K562 (cell line): ENCODE results near the gene POLG. TPM values are rescaled to one million over a fixed set of nuclear protein-coding genes. Genes with fewer than 3 reads are reported as not detected.

Experiments used
- ATAC-seq: fragments of 200-7000 bp; cut with Tn5 transposase; 3 replicates; pipeline ENCODE4 v1.9.1; 2020; ENCODE audit warnings: moderate library complexity
- BruUV-seq: library from RNA; stranded (reverse); fragments of 400-500 nt; replicated peaks from 2 replicates; lab custom pipeline; 2021; lab: Mats Ljungman, UMichigan
- CTCF ChIA-PET: fragments of 300-600 bp; formaldehyde crosslinking; extraction: SDS; loops from one replicate; lab custom pipeline; 2021; ENCODE audit warnings: low intra/inter-chr PET ratio; lab: Yijun Ruan, JAX
- POLR2A ChIA-PET: fragments of 300-600, 350-650 bp; sonication (Branson Sonifier 250); formaldehyde crosslinking; extraction: SDS; loops from one replicate; lab custom pipeline; 2021; ENCODE audit warnings: antibody characterized with exemption, inconsistent platforms; lab: Yijun Ruan, JAX
- DNase-seq, 4 experiments: peaks; one replicate each; pipeline versions ENCODE4 v3.0.0 to v3.0.0-alpha.2; 2011 to 2018; ENCODE audit warnings: low spot score in 3 of 4, mixed read lengths in 3 of 4; ENCODE audit errors: extremely low read depth in 1 of 4
- FAIRE-seq: peaks from 2 replicates; lab custom pipeline; 2011; peaks lifted over from hg19 to GRCh38; lab: Jason Lieb, UNC
- H2AFZ ChIP-seq: 2 replicates; pipeline ENCODE4 v1.6.0; 2011; ENCODE audit warnings: low read depth, low read length, control low read depth, inconsistent platforms
- H3K27ac ChIP-seq: fragments of 200-600 bp; 3 replicates; pipeline ENCODE4 v1.8.0; 2011; ENCODE audit warnings: low read depth, mild to moderate bottlenecking, control low read depth, inconsistent platforms, low read length, moderate library complexity, mixed read lengths; ENCODE audit errors: extremely low read depth
- H3K27me3 ChIP-seq, 2 experiments: fragments of 300-600 bp in 1 of 2; 2 replicates in 1 of 2; 3 replicates in 1 of 2; pipeline versions ENCODE4 v1.6.0 to v1.8.0; 2011; ENCODE audit warnings: inconsistent platforms in 2 of 2, low read length in 2 of 2, mild to moderate bottlenecking in 1 of 2, mixed read lengths in 1 of 2, moderate library complexity in 1 of 2; ENCODE audit not compliant: control insufficient read depth in 2 of 2, insufficient read depth in 2 of 2
- H3K36me3 ChIP-seq: fragments of 300-600 bp; 3 replicates; pipeline ENCODE4 v1.8.0; 2011; ENCODE audit warnings: mild to moderate bottlenecking, low read length, inconsistent platforms; ENCODE audit not compliant: control insufficient read depth, insufficient read depth
- H3K4me1 ChIP-seq, 2 experiments: fragments of 200-600 bp in 1 of 2; replicated peaks in 1 of 2; 2 replicates in 1 of 2; 3 replicates in 1 of 2; pipeline versions ENCODE4 v1.5.1 to v1.8.0; 2011; ENCODE audit warnings: inconsistent platforms in 2 of 2, low read length in 2 of 2, mild to moderate bottlenecking in 1 of 2, mixed read lengths in 1 of 2, moderate library complexity in 1 of 2; ENCODE audit not compliant: control insufficient read depth in 2 of 2, insufficient read depth in 2 of 2
- H3K4me2 ChIP-seq: 2 replicates; pipeline ENCODE4 v1.6.1; 2011; ENCODE audit warnings: low read length, control low read depth, inconsistent platforms, mixed read lengths; ENCODE audit not compliant: insufficient read depth
- H3K4me3 ChIP-seq: fragments of 200-600 bp; sonication (generic), shearing (Covaris generic); 2 replicates; pipeline ENCODE4 v1.5.1; 2016; ENCODE audit warnings: control low read depth, inconsistent platforms
- H3K79me2 ChIP-seq: fragments of 200-600 bp; 3 replicates; pipeline ENCODE4 v1.8.0; 2011; ENCODE audit warnings: low read length, inconsistent platforms; ENCODE audit not compliant: control insufficient read depth, insufficient read depth
- H3K9ac ChIP-seq, 2 experiments: 2 replicates each; pipeline versions ENCODE4 v1.6.0 to v1.6.1; 2011; ENCODE audit warnings: low read depth in 2 of 2, low read length in 2 of 2, control low read depth in 1 of 2, inconsistent platforms in 1 of 2, mild to moderate bottlenecking in 1 of 2, mixed read lengths in 1 of 2; ENCODE audit not compliant: insufficient read depth in 1 of 2
- H3K9me1 ChIP-seq: one replicate; pipeline ENCODE4 v1.6.0; 2011; ENCODE audit warnings: inconsistent platforms, mild to moderate bottlenecking, low read length, moderate library complexity; ENCODE audit not compliant: control insufficient read depth, insufficient read depth
- H3K9me3 ChIP-seq: replicated peaks from 2 replicates; pipeline ENCODE4 v1.5.1; 2011; ENCODE audit warnings: low read depth, low read length, inconsistent platforms; ENCODE audit not compliant: control insufficient read depth, insufficient read depth
- H4K20me1 ChIP-seq: replicated peaks from 2 replicates; pipeline ENCODE4 v1.6.1; 2011; ENCODE audit warnings: low read length, inconsistent platforms, mixed read lengths; ENCODE audit not compliant: control insufficient read depth, insufficient read depth
- AFF4 ChIP-seq: sonication (generic); formaldehyde crosslinking; IDR thresholded peaks from 2 replicates; pipeline ENCODE4 v1.8.0; 2023; ENCODE audit warnings: mild to moderate bottlenecking, missing genetic modification reagents
- BDP1 ChIP-seq: IDR thresholded peaks from 3 replicates; pipeline ENCODE4 v1.6.1; 2011; ENCODE audit not compliant: insufficient read length, insufficient read depth
- E2F5 ChIP-seq: sonication (generic); formaldehyde crosslinking; IDR thresholded peaks from 2 replicates; pipeline ENCODE4 v1.8.0; 2022; ENCODE audit warnings: mild to moderate bottlenecking, missing genetic modification reagents
- ELF4 ChIP-seq: fragments of 450-650 bp; formaldehyde crosslinking; IDR thresholded peaks from 2 replicates; pipeline ENCODE4 v1.4.0; 2022; ENCODE audit warnings: missing genetic modification characterization
- GABPB2 ChIP-seq: fragments of 250-450 bp; sonication (Bioruptor Pico); conservative IDR thresholded peaks from 2 replicates; pipeline ENCODE4 v1.5.1; 2021; ENCODE audit warnings: mild to moderate bottlenecking
- HEY1 ChIP-seq: fragments of 250-450 bp; sonication (Bioruptor Pico); IDR thresholded peaks from 2 replicates; pipeline ENCODE4 v1.5.0; 2020; ENCODE audit warnings: mild to moderate bottlenecking, moderate library complexity, borderline replicate concordance
- KLF13 ChIP-seq: fragments of 450-650 bp; IDR thresholded peaks from 2 replicates; pipeline ENCODE4 v1.6.1; 2016; ENCODE audit warnings: missing genetic modification characterization, low read depth, mild to moderate bottlenecking, missing compliant biosample characterization, moderate library complexity, borderline replicate concordance
- MYNN ChIP-seq, 2 experiments: sonication (generic); formaldehyde crosslinking in 1 of 2; IDR thresholded peaks; 2 replicates each; pipeline versions ENCODE4 v1.5.0 to v1.6.1; 2016 to 2020; ENCODE audit warnings: antibody characterized with exemption in 1 of 2, missing genetic modification reagents in 1 of 2
- NR2C2 ChIP-seq, 2 experiments: fragments of 200-800 bp in 1 of 2; sonication (Bioruptor generic) in 1 of 2; sonication (generic) in 1 of 2; formaldehyde crosslinking in 1 of 2; IDR thresholded peaks; 2 replicates each; pipeline versions ENCODE4 v1.6.1 to v1.8.0; 2016 to 2022; ENCODE audit warnings: mild to moderate bottlenecking in 1 of 2, missing compliant biosample characterization in 1 of 2, missing genetic modification characterization in 1 of 2, missing genetic modification reagents in 1 of 2
- TEAD4 ChIP-seq, 2 experiments: sonication (generic) in 1 of 2; formaldehyde crosslinking in 1 of 2; IDR thresholded peaks; 2 replicates each; pipeline versions ENCODE4 v1.6.1 to v1.8.0; 2012 to 2022; ENCODE audit warnings: borderline replicate concordance in 1 of 2, inconsistent platforms in 1 of 2, low read length in 1 of 2, mild to moderate bottlenecking in 1 of 2, missing genetic modification reagents in 1 of 2
- ZBTB8A ChIP-seq: fragments of 450-650 bp; IDR thresholded peaks from 2 replicates; pipeline ENCODE4 v1.6.1; 2018; ENCODE audit warnings: mild to moderate bottlenecking, moderate library complexity; ENCODE audit not compliant: partially characterized antibody
- ZC3H11A ChIP-seq: IDR thresholded peaks from 2 replicates; pipeline ENCODE4 v1.6.1; 2012; ENCODE audit warnings: low read depth, low read length, improper control_type of control experiment
- ZNF224 ChIP-seq: sonication (generic); formaldehyde crosslinking; IDR thresholded peaks from 2 replicates; pipeline ENCODE4 v1.8.0; 2022; ENCODE audit warnings: mild to moderate bottlenecking, missing genetic modification reagents
- ZNF644 ChIP-seq: fragments of 200-800 bp; sonication (Bioruptor generic); IDR thresholded peaks from 2 replicates; pipeline ENCODE4 v1.6.1; 2016; ENCODE audit warnings: low read depth, missing genetic modification characterization, missing compliant biosample characterization
- WGBS: fragments of 100-300 bp; shearing (Covaris generic); methylation state at CpG from one replicate; pipeline ENCODE4 v1.1.6; 2016; ENCODE audit warnings: low coverage, mixed read lengths; ENCODE audit not compliant: insufficient coverage; ENCODE audit errors: missing lambda C conversion rate; 5-methylcytosine and 5-hydroxymethylcytosine counted together
- in situ Hi-C: fragments of 300-500 bp; cut with MboI; formaldehyde crosslinking; loops from 4 replicates; pipeline ENCODE4 v1.15.0; 2018; ENCODE audit warnings: inconsistent platforms, mixed read lengths
- intact Hi-C: fragments of 100-400 bp; cut with micrococcal nuclease; formaldehyde crosslinking; loops from 2 replicates; pipeline ENCODE4 v1.14.2; 2022
- polyA plus RNA-seq, 8 experiments: library from polyadenylated mRNA; depleted of rRNA in 4 of 8; stranded (reverse) in 5 of 8; unstranded in 3 of 8; fragments of >200 nt; fragmentation: Nextera tagmentation in 2 of 8; fragmentation: Illumina TruSeq in 1 of 8; extraction: Ambion mirVana in 2 of 8; extraction: Trizol in 1 of 8; gene quantifications; 2 replicates each; pipeline versions ENCODE4 v1.2.1 to v1.2.3, GENCODE V29; 2011 to 2014; ENCODE audit warnings: inconsistent platforms in 1 of 8, missing spikeins in 1 of 8
- total RNA-seq, 7 experiments: library from RNA; depleted of rRNA in 6 of 7; stranded (reverse); fragments of >200 nt in 6 of 7; fragmentation: Illumina TruSeq in 2 of 7; extraction: Trizol in 2 of 7; gene quantifications; 2 replicates each; pipeline versions ENCODE4 v1.2.1 to v1.2.3, GENCODE V29; 2011 to 2021; ENCODE audit warnings: low replicate concordance in 1 of 7

The POLG gene
- total and polyA plus RNA-seq, 9 of the 15 experiments (the other 6 are each of a cell fraction or from before 2014, with no cell fraction given): 15.2 to 83.8 (median 38.6) TPM

- ATAC-seq: no peak
- no TSS peak for BruUV-seq
- intact Hi-C loops (no loop called here), in situ Hi-C loops (no loop called here)
- H3K36me3 ChIP-seq: peaks cover 90% of the 10 kb centered on the region
- TF ChIP-seq ZNF644 (tag) (no peak), AFF4 (CRISPR knock-in tag) (no peak), BDP1 (no peak), TEAD4 (IDR thresholded peaks at IDR 0.05; ENCODE audit: low read length) (no peak), TEAD4 (CRISPR knock-in tag; IDR thresholded peaks at IDR 0.05; ENCODE audit: borderline replicate concordance) (no peak), KLF13 (tag) (no peak), ELF4 (CRISPR knock-in tag) (no peak), ZNF224 (no peak), NR2C2 (CRISPR knock-in tag; IDR thresholded peaks at IDR 0.05) (no peak), NR2C2 (tag; IDR thresholded peaks at IDR 0.05) (no peak), HEY1 (no peak), ZBTB8A (no peak), MYNN (IDR thresholded peaks at IDR 0.05) (no peak), MYNN (CRISPR knock-in tag; IDR thresholded peaks at IDR 0.05) (no peak), E2F5 (CRISPR knock-in tag) (no peak), GABPB2 (CRISPR knock-in tag) (no peak), ZC3H11A (no peak)
- CTCF ChIA-PET: no interaction called here
- no peak overlapping the region for H3K4me3 ChIP-seq
- 98% methylated on average over 4 of the region's 4 CpGs for WGBS
- H3K27ac ChIP-seq: no peak overlapping the region
- H3K9me3 ChIP-seq: no peaks in the 10 kb centered on the region
- H3K9me1 ChIP-seq: no peaks in the 10 kb centered on the region
- FAIRE-seq: no peak
- POLR2A ChIA-PET: interaction anchor here (0.9 to 1.1 kb wide), 2 partner anchors 17 to 27 kb away, joined by 3 to 4 read pairs; no protein-coding TSS in a partner anchor
- no peaks in the 10 kb centered on the region for H3K4me1 ChIP-seq
- no peak overlapping the region for H2AFZ ChIP-seq
- no peaks in the 10 kb centered on the region for H3K27me3 ChIP-seq
- no peak for DNase-seq
- H3K9ac ChIP-seq: no peak overlapping the region
- H3K79me2 ChIP-seq: no peaks in the 10 kb centered on the region
- no peak overlapping the region for H3K4me2 ChIP-seq
- H4K20me1 ChIP-seq: no peaks in the 10 kb centered on the region
These were observed 51.4 kb downstream of the POLG start for GRCh38 chr15:89283201-89283600.
